Testis (tissue), 3 donors: ENCODE data around the gene INTS6. TPM values are rescaled to one million over a fixed set of nuclear protein-coding genes. Genes with fewer than 3 reads are reported as not detected.

Experiments used
- DNase-seq: peaks from one replicate; pipeline ENCODE4 v3.0.0-alpha.2; 2019
- H3K27ac ChIP-seq, 2 donors: fragments of 200-600 bp; sonication (generic); one replicate each; pipeline ENCODE4 v1.5.1; 2019
- H3K27me3 ChIP-seq: fragments of 200-600 bp; sonication (generic); one replicate; pipeline ENCODE4 v1.5.1; 2019
- H3K36me3 ChIP-seq: fragments of 200-600 bp; sonication (generic); one replicate; pipeline ENCODE4 v1.5.1; 2017; ENCODE audit warnings: low read depth; ENCODE audit errors: missing control alignments
- H3K4me1 ChIP-seq: fragments of 200-600 bp; sonication (generic); one replicate; pipeline ENCODE4 v1.5.1; 2019
- H3K4me3 ChIP-seq, 2 donors: fragments of 200-600 bp; sonication (generic); one replicate each; pipeline ENCODE4 v1.5.1; 2017 to 2019
- H3K9me3 ChIP-seq: fragments of 200-600 bp; sonication (generic); one replicate; pipeline ENCODE4 v1.5.1; 2017
- POLR2A ChIP-seq: fragments of 450-650 bp; IDR thresholded peaks from one replicate; pipeline ENCODE4 v1.6.1; 2017; ENCODE audit warnings: antibody characterized with exemption, mild to moderate bottlenecking, moderate library complexity
- WGBS, 2 donors: methylation state at CpG; one replicate each; pipeline ENCODE4 v1.1.5; 2018; 5-methylcytosine and 5-hydroxymethylcytosine counted together
- intact Hi-C: fragments of 100-400 bp; cut with DNase I; formaldehyde crosslinking; loops from one replicate; pipeline ENCODE4 v1.15.1; 2023; ENCODE audit warnings: low total_unique reads
- polyA plus RNA-seq: library from polyadenylated mRNA; stranded (reverse); fragments of 350-450 nt; fragmentation: Illumina TruSeq; extraction: RNeasy Lipid Tissue Mini Kit (QIAGEN cat#74804); gene quantifications from one replicate; pipeline ENCODE4 v1.2.3, GENCODE V29; 2014; ENCODE audit warnings: low read depth, low replicate concordance; ENCODE audit not compliant: insufficient read depth
- total RNA-seq, 2 donors: library from RNA; depleted of rRNA; stranded (reverse); fragments of >200 nt; gene quantifications; one replicate each; pipeline ENCODE4 v1.2.3, GENCODE V29; 2016
- TF ChIP-seq, protein P1 (sequence below), 3 experiments: fragments of 450-650 bp in 2 of 3; fragments of 200-600 bp in 1 of 3; sonication (generic) in 1 of 3; IDR thresholded peaks; one replicate each; pipeline ENCODE4 v1.5.1; 2016 to 2019; ENCODE audit warnings: antibody characterized with exemption in 3 of 3, mild to moderate bottlenecking in 2 of 3, moderate library complexity in 1 of 3

Gene INTS6
- total and polyA plus RNA-seq, 3 donors from 2014 or later = 97.6 to 132 (median 130) TPM

GRCh38 chr13:51359352-51359751, 93.5 kb downstream of the INTS6 start:
- H3K4me3 ChIP-seq = no peak overlapping the region
- H3K27me3 ChIP-seq = no peaks in the 10 kb centered on the region
- intact Hi-C loops = no loop called here
- H3K4me1 ChIP-seq = no peaks in the 10 kb centered on the region
- no peak for TF ChIP-seq POLR2A
- TF ChIP-seq, protein P1, sequence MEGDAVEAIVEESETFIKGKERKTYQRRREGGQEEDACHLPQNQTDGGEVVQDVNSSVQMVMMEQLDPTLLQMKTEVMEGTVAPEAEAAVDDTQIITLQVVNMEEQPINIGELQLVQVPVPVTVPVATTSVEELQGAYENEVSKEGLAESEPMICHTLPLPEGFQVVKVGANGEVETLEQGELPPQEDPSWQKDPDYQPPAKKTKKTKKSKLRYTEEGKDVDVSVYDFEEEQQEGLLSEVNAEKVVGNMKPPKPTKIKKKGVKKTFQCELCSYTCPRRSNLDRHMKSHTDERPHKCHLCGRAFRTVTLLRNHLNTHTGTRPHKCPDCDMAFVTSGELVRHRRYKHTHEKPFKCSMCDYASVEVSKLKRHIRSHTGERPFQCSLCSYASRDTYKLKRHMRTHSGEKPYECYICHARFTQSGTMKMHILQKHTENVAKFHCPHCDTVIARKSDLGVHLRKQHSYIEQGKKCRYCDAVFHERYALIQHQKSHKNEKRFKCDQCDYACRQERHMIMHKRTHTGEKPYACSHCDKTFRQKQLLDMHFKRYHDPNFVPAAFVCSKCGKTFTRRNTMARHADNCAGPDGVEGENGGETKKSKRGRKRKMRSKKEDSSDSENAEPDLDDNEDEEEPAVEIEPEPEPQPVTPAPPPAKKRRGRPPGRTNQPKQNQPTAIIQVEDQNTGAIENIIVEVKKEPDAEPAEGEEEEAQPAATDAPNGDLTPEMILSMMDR (IDR thresholded peaks at IDR 0.05) = no peak
- H3K27ac ChIP-seq = no peak overlapping the region
- H3K36me3 ChIP-seq = no peaks in the 10 kb centered on the region
- DNase-seq = no peak
- no peaks in the 10 kb centered on the region for H3K9me3 ChIP-seq
- 84 to 96% methylated on average over 1 of the region's 1 CpG for whole genome bisulfite sequencing, 2 donors

- WGBS, 2 donors = 69 to 75% methylated on average over 5 of the region's 5 CpGs
- Histone ChIP-seq H3K27ac (no peak overlapping the region), H3K36me3 (no peaks in the 10 kb centered on the region), H3K27me3 (no peaks in the 10 kb centered on the region), H3K4me3 (no peak overlapping the region), H3K9me3 (no peaks in the 10 kb centered on the region), H3K4me1 (no peaks in the 10 kb centered on the region)
- TF ChIP-seq POLR2A = no peak
- TF ChIP-seq, protein P1 (IDR thresholded peaks at IDR 0.05) = no peak
- no peak for DNase-seq
- intact Hi-C loops = no loop called here
Observed at GRCh38 chr13:51357928-51358595, 94.8 kb downstream of the INTS6 start.

GRCh38 chr13:51355217-51355616, 97.6 kb downstream of the INTS6 start:
- no peak overlapping the region for H3K4me3 ChIP-seq
- H3K9me3 ChIP-seq = no peaks in the 10 kb centered on the region
- WGBS, 2 donors = 63 to 65% methylated on average over 2 of the region's 2 CpGs
- H3K27ac ChIP-seq = no peak overlapping the region
- no peaks in the 10 kb centered on the region for H3K36me3 ChIP-seq
- intact Hi-C loops = no loop called here
- DNase-seq = no peak
- TF ChIP-seq, protein P1 (IDR thresholded peaks at IDR 0.05) = no peak
- TF ChIP-seq POLR2A = no peak
- H3K4me1 ChIP-seq = no peaks in the 10 kb centered on the region
- H3K27me3 ChIP-seq = no peaks in the 10 kb centered on the region

DNA sequence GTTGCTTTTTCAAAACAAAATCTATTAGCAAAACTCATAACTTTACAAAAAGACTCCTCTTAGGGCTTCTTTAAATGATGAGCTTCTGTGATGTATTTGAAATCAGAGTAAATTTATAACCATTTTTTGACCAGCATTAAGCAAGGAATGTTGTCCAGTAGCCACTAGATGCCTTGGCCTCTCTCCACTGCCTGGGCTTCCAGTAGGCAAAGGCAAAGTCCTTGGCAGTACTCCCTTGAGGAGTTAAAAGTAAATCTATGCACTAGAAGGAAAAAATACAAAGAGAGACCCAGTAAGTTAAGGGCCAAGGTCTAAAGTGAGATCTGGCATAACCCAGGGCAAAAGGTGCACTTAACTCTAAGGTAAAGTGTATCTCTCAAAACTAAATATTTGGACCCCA, 103.8 kb downstream of the INTS6 start:
- Histone ChIP-seq H3K27ac (no peak overlapping the region), H3K4me1 (no peaks in the 10 kb centered on the region), H3K9me3 (no peaks in the 10 kb centered on the region), H3K36me3 (no peaks in the 10 kb centered on the region), H3K4me3 (no peak overlapping the region), H3K27me3 (no peaks in the 10 kb centered on the region)
- intact Hi-C loops = no loop called here
- TF ChIP-seq, protein P1 (IDR thresholded peaks at IDR 0.05) = no peak
- no peak for TF ChIP-seq POLR2A
- no peak for DNase-seq
